ENCODE data around the gene REC114.
"Not testable (repeated sequence)": the region's sequence is repeated elsewhere in the genome, so short reads cannot be mapped to it uniquely, and the experiment has no call there.

Gene REC114

DNA sequence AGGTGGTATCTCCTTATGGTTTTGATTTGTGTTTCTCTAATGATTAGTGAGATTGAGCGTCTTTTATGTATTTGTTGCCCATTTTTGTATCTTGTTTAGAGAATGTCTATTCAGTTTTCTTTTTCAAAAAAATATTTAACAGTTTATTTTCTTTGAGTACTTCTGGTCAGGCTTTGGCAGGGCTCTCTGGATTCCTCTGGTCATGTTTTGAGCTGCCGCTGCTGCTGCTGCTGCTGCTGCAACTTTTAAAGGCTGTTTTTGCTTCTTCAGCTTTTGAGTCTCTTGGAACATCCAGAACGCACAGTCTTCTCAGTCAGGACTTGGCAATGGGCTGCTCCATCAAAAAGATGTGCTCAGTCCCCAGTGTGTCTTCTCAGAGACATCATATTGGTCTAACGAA, 40.1 kb downstream of the REC114 start:
- Histone ChIP-seq H3K4me3 (ENCODE audit: insufficient read depth, low read depth, low read length, poor library complexity, severe bottlenecking) (no peak overlapping the region), H3K36me3 (ENCODE audit: control insufficient read depth, insufficient read depth, low read length) (no peaks in the 10 kb centered on the region), H3K27ac (ENCODE audit: insufficient read depth, low read length, poor library complexity, severe bottlenecking) (no peak overlapping the region), H3K27me3 (replicated peaks; ENCODE audit: control insufficient read depth, insufficient read depth, low read length, poor library complexity, severe bottlenecking) (no peaks in the 10 kb centered on the region), H3K9me3 (ENCODE audit: control insufficient read depth, low read length) (no peaks in the 10 kb centered on the region), H3K4me1 (ENCODE audit: control insufficient read depth, insufficient read depth, low read length, poor library complexity, severe bottlenecking) (no peaks in the 10 kb centered on the region)
- DNase-seq = no peak

DNA sequence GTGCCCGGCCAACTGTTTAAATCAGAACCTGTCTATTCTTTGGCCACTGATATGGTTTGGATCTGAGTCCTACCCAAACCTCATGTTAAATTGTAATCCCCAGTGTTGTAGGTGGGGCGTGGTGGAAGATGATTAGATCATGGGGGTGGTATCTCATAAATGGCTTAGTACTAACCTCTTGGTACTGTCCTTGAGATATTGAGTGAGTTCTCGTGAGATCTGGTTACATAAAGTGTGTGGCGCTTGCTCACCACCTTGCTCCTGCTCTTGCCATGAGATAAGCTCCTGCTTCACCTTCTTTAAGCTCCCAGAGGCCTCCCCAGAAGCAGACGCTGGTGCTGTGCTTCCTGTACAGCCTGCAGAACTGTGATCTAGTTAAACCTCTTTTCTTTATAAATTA, 42.4 kb downstream of the REC114 start:
- no peaks in the 10 kb centered on the region for H3K36me3 ChIP-seq (ENCODE audit: control insufficient read depth, insufficient read depth, low read length)
- H3K9me3 ChIP-seq (ENCODE audit: control insufficient read depth, low read length) = no peaks in the 10 kb centered on the region
- no peaks in the 10 kb centered on the region for H3K4me1 ChIP-seq (ENCODE audit: control insufficient read depth, insufficient read depth, low read length, poor library complexity, severe bottlenecking)
- no peak overlapping the region for H3K4me3 ChIP-seq (ENCODE audit: insufficient read depth, low read depth, low read length, poor library complexity, severe bottlenecking)
- no peak overlapping the region for H3K27ac ChIP-seq (ENCODE audit: insufficient read depth, low read length, poor library complexity, severe bottlenecking)
- H3K27me3 ChIP-seq (replicated peaks; ENCODE audit: control insufficient read depth, insufficient read depth, low read length, poor library complexity, severe bottlenecking) = no peaks in the 10 kb centered on the region
- DNase-seq = no peak

DNA sequence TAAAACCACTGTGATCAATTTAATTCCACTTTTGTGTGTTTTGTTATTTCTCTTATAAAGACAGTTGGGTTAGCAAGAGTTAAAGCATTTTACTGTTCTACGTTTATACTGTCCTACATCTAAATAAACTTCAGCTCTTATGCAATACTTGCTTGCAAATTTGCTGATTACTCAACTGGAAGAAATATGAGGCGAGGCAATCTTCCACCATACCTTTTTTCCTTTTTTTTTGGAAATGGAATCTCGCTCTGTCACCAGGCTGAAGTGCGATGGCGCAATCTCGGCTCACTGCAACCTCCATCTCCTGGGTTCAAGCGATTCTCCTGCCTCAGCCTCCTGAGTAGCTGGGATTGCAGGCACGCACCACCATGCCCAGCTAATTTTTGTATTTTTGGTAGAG, 42.9 kb downstream of the REC114 start:
- not testable (repeated sequence) for H3K36me3 ChIP-seq (ENCODE audit: control insufficient read depth, insufficient read depth, low read length); H3K9me3 ChIP-seq (ENCODE audit: control insufficient read depth, low read length); DNase-seq; H3K27me3 ChIP-seq (replicated peaks; ENCODE audit: control insufficient read depth, insufficient read depth, low read length, poor library complexity, severe bottlenecking); H3K27ac ChIP-seq (ENCODE audit: insufficient read depth, low read length, poor library complexity, severe bottlenecking); H3K4me1 ChIP-seq (ENCODE audit: control insufficient read depth, insufficient read depth, low read length, poor library complexity, severe bottlenecking); H3K4me3 ChIP-seq (ENCODE audit: insufficient read depth, low read depth, low read length, poor library complexity, severe bottlenecking)

DNA sequence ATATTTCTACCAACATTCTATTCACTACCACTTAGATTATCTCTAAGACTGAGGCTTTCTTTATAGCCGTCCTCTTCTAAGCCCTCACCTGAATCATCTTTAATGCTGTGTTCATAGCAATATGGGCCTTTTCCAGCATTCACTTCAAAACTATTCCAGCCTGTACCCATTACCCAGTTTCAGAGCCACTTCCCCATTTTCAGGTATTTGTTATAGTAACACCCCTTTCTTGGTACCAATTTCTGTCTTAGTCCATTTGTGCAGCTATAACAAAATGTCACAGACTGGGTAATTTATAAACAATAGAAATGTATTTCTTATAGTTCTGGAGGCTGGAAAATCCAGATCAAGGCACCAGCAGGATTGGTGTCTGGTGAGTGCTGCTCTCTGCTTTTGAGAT, 45.7 kb downstream of the REC114 start:
- H3K27ac ChIP-seq (ENCODE audit: insufficient read depth, low read length, poor library complexity, severe bottlenecking) = no peak overlapping the region
- no peaks in the 10 kb centered on the region for H3K9me3 ChIP-seq (ENCODE audit: control insufficient read depth, low read length)
- no peak overlapping the region for H3K4me3 ChIP-seq (ENCODE audit: insufficient read depth, low read depth, low read length, poor library complexity, severe bottlenecking)
- H3K4me1 ChIP-seq (ENCODE audit: control insufficient read depth, insufficient read depth, low read length, poor library complexity, severe bottlenecking) = no peaks in the 10 kb centered on the region
- H3K27me3 ChIP-seq (replicated peaks; ENCODE audit: control insufficient read depth, insufficient read depth, low read length, poor library complexity, severe bottlenecking) = no peaks in the 10 kb centered on the region
- no peaks in the 10 kb centered on the region for H3K36me3 ChIP-seq (ENCODE audit: control insufficient read depth, insufficient read depth, low read length)
- no peak for DNase-seq

DNA sequence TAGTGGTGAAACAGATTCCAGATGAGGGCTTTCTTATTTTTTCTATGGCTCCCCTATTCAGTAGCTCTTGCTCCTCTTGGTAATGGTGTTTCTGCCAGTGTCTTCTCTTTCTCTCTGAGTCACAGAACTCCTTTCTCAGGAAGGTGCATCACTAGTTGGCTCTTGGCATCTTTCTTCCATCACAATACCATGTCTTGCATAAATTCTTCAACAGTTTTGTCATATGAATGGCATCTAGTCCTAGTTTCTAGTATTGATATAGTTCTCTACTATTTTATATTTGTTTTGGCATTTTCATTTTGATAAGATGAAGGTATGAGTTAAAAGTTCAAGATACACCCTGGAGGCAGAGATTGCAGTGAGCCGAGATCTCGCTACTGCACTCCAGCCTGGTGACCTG, 51.0 kb downstream of the REC114 start:
- Histone ChIP-seq H3K4me1 (ENCODE audit: control insufficient read depth, insufficient read depth, low read length, poor library complexity, severe bottlenecking) (no peaks in the 10 kb centered on the region), H3K36me3 (ENCODE audit: control insufficient read depth, insufficient read depth, low read length) (no peaks in the 10 kb centered on the region), H3K27ac (ENCODE audit: insufficient read depth, low read length, poor library complexity, severe bottlenecking) (no peak overlapping the region), H3K9me3 (ENCODE audit: control insufficient read depth, low read length) (no peaks in the 10 kb centered on the region), H3K4me3 (ENCODE audit: insufficient read depth, low read depth, low read length, poor library complexity, severe bottlenecking) (no peak overlapping the region), H3K27me3 (replicated peaks; ENCODE audit: control insufficient read depth, insufficient read depth, low read length, poor library complexity, severe bottlenecking) (no peaks in the 10 kb centered on the region)
- no peak for DNase-seq

DNA sequence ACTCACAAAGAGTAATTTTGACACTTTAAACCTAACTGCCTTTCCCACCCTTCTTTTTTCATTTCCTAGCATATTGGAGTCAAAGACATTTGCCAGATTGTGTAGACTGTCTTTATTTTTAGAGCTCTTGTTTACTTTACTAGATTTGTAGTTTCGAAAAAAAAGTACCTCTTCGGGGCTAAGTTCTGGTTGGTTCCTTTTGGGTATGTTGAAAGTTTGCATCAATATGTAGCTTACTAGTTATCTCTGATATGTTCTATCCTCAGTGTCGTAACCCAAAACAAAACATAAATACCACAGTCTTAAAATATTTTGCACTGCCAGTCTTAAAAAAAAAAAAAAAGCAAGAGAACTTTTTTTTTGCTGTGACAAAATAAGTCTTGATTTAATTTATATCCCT, 52.2 kb downstream of the REC114 start:
- Histone ChIP-seq H3K4me1 (ENCODE audit: control insufficient read depth, insufficient read depth, low read length, poor library complexity, severe bottlenecking) (no peaks in the 10 kb centered on the region), H3K36me3 (ENCODE audit: control insufficient read depth, insufficient read depth, low read length) (no peaks in the 10 kb centered on the region), H3K27me3 (replicated peaks; ENCODE audit: control insufficient read depth, insufficient read depth, low read length, poor library complexity, severe bottlenecking) (no peaks in the 10 kb centered on the region), H3K27ac (ENCODE audit: insufficient read depth, low read length, poor library complexity, severe bottlenecking) (no peak overlapping the region), H3K9me3 (ENCODE audit: control insufficient read depth, low read length) (no peaks in the 10 kb centered on the region), H3K4me3 (ENCODE audit: insufficient read depth, low read depth, low read length, poor library complexity, severe bottlenecking) (no peak overlapping the region)
- DNase-seq = no peak

DNA sequence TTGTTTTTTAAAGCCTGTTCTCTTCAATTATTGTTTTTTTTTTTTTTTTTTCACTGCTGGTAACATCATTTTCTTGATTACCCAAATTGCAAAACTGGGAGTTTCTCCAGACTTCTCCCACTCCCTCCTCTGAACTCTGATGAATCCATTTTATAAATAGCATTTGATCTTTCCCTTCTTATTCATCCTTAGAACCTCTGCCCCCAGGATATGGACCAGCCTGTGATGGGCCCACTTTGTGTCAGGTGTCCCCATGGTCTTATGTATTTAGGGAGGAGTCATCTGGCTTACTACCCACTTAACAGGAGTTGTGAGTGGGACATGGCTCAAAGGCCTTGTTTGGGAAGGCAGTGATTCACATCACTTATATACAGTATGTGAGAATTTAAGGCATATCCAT, 57.7 kb downstream of the REC114 start:
- H3K36me3 ChIP-seq (ENCODE audit: control insufficient read depth, insufficient read depth, low read length) = no peaks in the 10 kb centered on the region
- H3K9me3 ChIP-seq (ENCODE audit: control insufficient read depth, low read length) = no peaks in the 10 kb centered on the region
- H3K27ac ChIP-seq (ENCODE audit: insufficient read depth, low read length, poor library complexity, severe bottlenecking) = no peak overlapping the region
- no peak overlapping the region for H3K4me3 ChIP-seq (ENCODE audit: insufficient read depth, low read depth, low read length, poor library complexity, severe bottlenecking)
- H3K27me3 ChIP-seq (replicated peaks; ENCODE audit: control insufficient read depth, insufficient read depth, low read length, poor library complexity, severe bottlenecking) = peaks cover 4% of the 10 kb centered on the region
- DNase-seq = no peak
- no peaks in the 10 kb centered on the region for H3K4me1 ChIP-seq (ENCODE audit: control insufficient read depth, insufficient read depth, low read length, poor library complexity, severe bottlenecking)

DNA sequence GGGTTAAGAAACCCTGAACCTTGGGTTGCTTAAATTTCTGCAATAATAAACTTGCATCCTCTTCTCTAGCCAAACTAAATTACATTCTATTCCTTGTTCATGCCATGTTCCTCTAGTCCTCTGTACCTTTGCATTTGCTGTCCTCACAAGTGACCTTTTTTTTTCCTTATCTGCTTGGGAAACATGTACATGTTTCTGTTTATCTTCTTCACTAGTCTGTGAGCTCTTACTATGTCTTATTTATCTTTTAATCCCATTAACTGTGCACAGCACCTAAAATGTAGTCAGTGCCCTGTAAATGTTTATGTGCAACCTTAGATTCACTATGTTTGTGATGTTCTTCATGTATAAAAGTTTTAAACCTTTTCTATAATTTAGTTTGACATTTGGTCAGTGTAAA, 61.9 kb downstream of the REC114 start:
- H3K27ac ChIP-seq (ENCODE audit: insufficient read depth, low read length, poor library complexity, severe bottlenecking) = no peak overlapping the region
- no peaks in the 10 kb centered on the region for H3K4me1 ChIP-seq (ENCODE audit: control insufficient read depth, insufficient read depth, low read length, poor library complexity, severe bottlenecking)
- H3K36me3 ChIP-seq (ENCODE audit: control insufficient read depth, insufficient read depth, low read length) = no peaks in the 10 kb centered on the region
- no peaks in the 10 kb centered on the region for H3K9me3 ChIP-seq (ENCODE audit: control insufficient read depth, low read length)
- no peak for DNase-seq
- H3K4me3 ChIP-seq (ENCODE audit: insufficient read depth, low read depth, low read length, poor library complexity, severe bottlenecking) = no peak overlapping the region
- H3K27me3 ChIP-seq (replicated peaks; ENCODE audit: control insufficient read depth, insufficient read depth, low read length, poor library complexity, severe bottlenecking) = peaks cover 4% of the 10 kb centered on the region

DNA sequence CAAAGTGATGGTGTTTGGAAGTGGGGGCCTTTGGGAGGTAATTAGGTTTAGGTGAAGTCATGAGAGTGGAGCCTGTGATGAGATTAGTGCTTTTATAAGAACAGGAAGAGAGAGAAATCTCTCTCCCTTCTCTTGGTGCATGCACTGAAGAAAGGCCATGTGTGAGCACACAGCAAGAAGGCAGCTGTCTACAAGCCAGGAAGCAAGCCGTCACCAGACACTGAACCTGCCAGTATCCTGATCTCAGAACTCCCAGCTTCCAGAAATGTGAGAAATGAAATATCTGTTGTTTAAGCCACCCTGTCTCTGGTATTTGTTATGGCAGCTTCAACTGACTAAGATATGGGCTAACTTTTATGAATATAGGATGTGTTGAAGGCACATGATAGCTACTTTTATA, 72.6 kb downstream of the REC114 start:
- no peak overlapping the region for H3K27ac ChIP-seq (ENCODE audit: insufficient read depth, low read length, poor library complexity, severe bottlenecking)
- H3K4me3 ChIP-seq (ENCODE audit: insufficient read depth, low read depth, low read length, poor library complexity, severe bottlenecking) = no peak overlapping the region

DNA sequence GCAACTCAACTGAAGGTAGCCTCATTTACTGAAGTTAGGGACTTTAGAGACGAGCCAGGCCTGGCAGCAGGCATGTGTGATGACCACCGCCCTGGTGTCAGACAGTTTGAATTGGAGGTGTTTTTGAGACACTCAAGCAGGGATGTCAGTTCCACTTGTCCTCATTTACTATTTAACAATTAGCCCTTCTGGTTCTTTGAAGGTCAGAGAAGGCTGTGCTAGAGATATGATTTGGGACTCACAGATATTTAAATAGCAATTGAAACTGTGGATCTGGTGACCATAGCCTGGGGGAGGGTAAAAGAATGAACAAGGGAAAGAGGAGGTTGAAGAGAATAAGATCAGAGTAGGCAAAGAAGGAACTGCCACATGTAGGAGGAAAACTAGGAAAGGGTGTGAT, 74.6 kb downstream of the REC114 start:
- H3K36me3 ChIP-seq (ENCODE audit: control insufficient read depth, insufficient read depth, low read length) = no peaks in the 10 kb centered on the region
- H3K27me3 ChIP-seq (replicated peaks; ENCODE audit: control insufficient read depth, insufficient read depth, low read length, poor library complexity, severe bottlenecking) = no peaks in the 10 kb centered on the region
- DNase-seq = no peak
- no peaks in the 10 kb centered on the region for H3K9me3 ChIP-seq (ENCODE audit: control insufficient read depth, low read length)
- no peak overlapping the region for H3K4me3 ChIP-seq (ENCODE audit: insufficient read depth, low read depth, low read length, poor library complexity, severe bottlenecking)
- no peaks in the 10 kb centered on the region for H3K4me1 ChIP-seq (ENCODE audit: control insufficient read depth, insufficient read depth, low read length, poor library complexity, severe bottlenecking)
- no peak overlapping the region for H3K27ac ChIP-seq (ENCODE audit: insufficient read depth, low read length, poor library complexity, severe bottlenecking)

More for the DNA sequence above, 72.6 kb downstream of the REC114 start:
- Histone ChIP-seq H3K9me3 (ENCODE audit: control insufficient read depth, low read length) (no peaks in the 10 kb centered on the region), H3K36me3 (ENCODE audit: control insufficient read depth, insufficient read depth, low read length) (no peaks in the 10 kb centered on the region), H3K27me3 (replicated peaks; ENCODE audit: control insufficient read depth, insufficient read depth, low read length, poor library complexity, severe bottlenecking) (no peaks in the 10 kb centered on the region), H3K4me1 (ENCODE audit: control insufficient read depth, insufficient read depth, low read length, poor library complexity, severe bottlenecking) (no peaks in the 10 kb centered on the region)
- DNase-seq = no peak

Data from effector memory CD4-positive, alpha-beta T cell (primary cell).